ENCODE data around the gene SP140.

- TF ChIP-seq, protein P1, sequence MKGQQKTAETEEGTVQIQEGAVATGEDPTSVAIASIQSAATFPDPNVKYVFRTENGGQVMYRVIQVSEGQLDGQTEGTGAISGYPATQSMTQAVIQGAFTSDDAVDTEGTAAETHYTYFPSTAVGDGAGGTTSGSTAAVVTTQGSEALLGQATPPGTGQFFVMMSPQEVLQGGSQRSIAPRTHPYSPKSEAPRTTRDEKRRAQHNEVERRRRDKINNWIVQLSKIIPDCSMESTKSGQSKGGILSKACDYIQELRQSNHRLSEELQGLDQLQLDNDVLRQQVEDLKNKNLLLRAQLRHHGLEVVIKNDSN (IDR thresholded peaks at IDR 0.05) = no peak
- TF ChIP-seq REST (IDR thresholded peaks at IDR 0.05; ENCODE audit: low read depth) (no peak), TAF1 (IDR thresholded peaks at IDR 0.05; ENCODE audit: low read depth) (no peak), FOXM1 (IDR thresholded peaks at IDR 0.05; ENCODE audit: borderline replicate concordance, low read depth) (no peak), EGR1 (IDR thresholded peaks at IDR 0.05) (no peak), RAD21 (IDR thresholded peaks at IDR 0.05; ENCODE audit: low read depth) (no peak), EP300 (IDR thresholded peaks at IDR 0.05; ENCODE audit: borderline replicate concordance) (no peak), YY1 (IDR thresholded peaks at IDR 0.05; ENCODE audit: low read depth) (no peak), CREB1 (IDR thresholded peaks at IDR 0.05; ENCODE audit: low read depth) (no peak), CEBPB (IDR thresholded peaks at IDR 0.05) (no peak), TEAD4 (IDR thresholded peaks at IDR 0.05) (no peak), MAX (IDR thresholded peaks at IDR 0.05) (no peak), ZBTB7A (IDR thresholded peaks at IDR 0.05; ENCODE audit: low read depth) (no peak), NFIC (IDR thresholded peaks at IDR 0.05) (no peak)
Observed at GRCh38 chr2:230176996-230177395, 48.5 kb upstream of the SP140 start.
